ENCODE measurements around the gene MCM7.

- TF ChIP-seq CTCF (IDR thresholded peaks at IDR 0.05; ENCODE audit: low read depth, low read length, poor library complexity, severe bottlenecking) (no peak), EZH2phosphoT487 (IDR thresholded peaks at IDR 0.05; ENCODE audit: borderline replicate concordance, low read length) (no peak)
Measured at GRCh38 chr7:100085515-100085914, 15.7 kb downstream of the MCM7 start.

All from DOHH2 (cell line).